Activated naive CD8-positive, alpha-beta T cell treated with anti-CD3 and anti-CD28 coated beads, Interleukin-2, amount 10 ng/mL, durations not matched to agents 7 days and 5 days (primary cell): ENCODE data around the gene MTTP. TPM values are rescaled to one million over a fixed set of nuclear protein-coding genes. Genes with fewer than 3 reads are reported as not detected.
"Not testable (repeated sequence)": the region's sequence is repeated elsewhere in the genome, so short reads cannot be mapped to it uniquely, and the experiment has no call there.

ENCODE experiments used
- ATAC-seq: fragments of 150-1000 bp; cut with Tn5 transposase; one replicate; pipeline ENCODE4 v1.10.0; 2021; ENCODE audit warnings: low read depth, moderate library complexity
- POLR2A ChIA-PET: fragments of 350-600 bp; sonication (Branson Sonifier 250); formaldehyde crosslinking; loops from one replicate; lab custom pipeline; 2021; ENCODE audit warnings: antibody characterized with exemption; lab: Charles Lee
- DNase-seq: peaks from one replicate; pipeline ENCODE4 v3.0.0; 2021
- H3K27ac Mint-ChIP-seq: one replicate; pipeline ENCODE4 v1.8.0; 2022; ENCODE audit warnings: mild to moderate bottlenecking, mixed read lengths
- H3K27me3 Mint-ChIP-seq: one replicate; pipeline ENCODE4 v1.8.0; 2022; ENCODE audit warnings: mild to moderate bottlenecking, moderate library complexity, mixed read lengths
- H3K36me3 Mint-ChIP-seq: one replicate; pipeline ENCODE4 v1.8.0; 2021; ENCODE audit warnings: mild to moderate bottlenecking, mixed read lengths
- H3K4me1 Mint-ChIP-seq: one replicate; pipeline ENCODE4 v1.8.0; 2021; ENCODE audit warnings: mixed read lengths
- H3K4me3 Mint-ChIP-seq: one replicate; pipeline ENCODE4 v1.8.0; 2022; ENCODE audit warnings: mild to moderate bottlenecking, moderate library complexity, mixed read lengths
- H3K9me3 Mint-ChIP-seq: one replicate; pipeline ENCODE4 v1.8.0; 2021; ENCODE audit warnings: mixed read lengths
- total RNA-seq, 2 experiments: library from RNA; stranded (reverse); gene quantifications; one replicate each; pipeline ENCODE4 v1.2.3, GENCODE V29; 2021

Gene MTTP
- total RNA-seq = under 1 TPM; 0.43 to 0.64 TPM

DNA sequence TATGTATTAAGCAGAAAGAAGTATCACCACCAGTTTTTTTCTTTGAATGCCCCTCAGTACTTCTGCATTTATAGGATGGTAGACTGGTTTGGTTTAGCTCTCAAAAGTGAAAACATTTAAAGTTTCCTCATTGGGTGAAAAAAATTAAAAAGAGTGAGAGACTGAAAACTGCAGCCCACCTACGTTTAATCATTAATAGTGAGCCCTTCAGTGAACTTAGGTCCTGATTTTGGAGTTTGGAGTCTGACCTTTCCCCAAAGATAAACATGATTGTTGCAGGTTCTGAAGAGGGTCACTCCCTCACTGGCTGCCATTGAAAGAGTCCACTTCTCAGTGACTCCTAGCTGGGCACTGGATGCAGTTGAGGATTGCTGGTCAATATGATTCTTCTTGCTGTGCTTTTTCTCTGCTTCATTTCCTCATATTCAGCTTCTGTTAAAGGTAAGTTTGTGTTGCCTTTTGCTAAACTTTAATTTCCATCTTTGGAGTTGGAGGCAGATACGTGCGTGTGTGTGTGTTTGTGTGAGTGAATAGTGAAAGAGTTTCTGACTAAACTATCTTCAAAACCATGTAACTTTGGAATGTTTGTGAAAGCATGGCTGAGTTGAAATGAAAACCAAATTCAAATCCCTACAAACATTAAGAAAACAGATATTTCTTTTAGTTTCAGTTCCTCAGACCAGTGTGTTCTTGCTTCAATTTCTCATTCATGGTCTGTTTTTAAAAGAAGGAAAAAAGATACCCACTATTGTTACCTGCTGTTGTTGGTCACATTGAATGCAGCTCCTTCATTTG, at the start of gene MTTP:
MTTP (plus strand) TSS at position 295 of the 795 bp plus-strand sequence; CDS start at position 381, 86 bp downstream.
- H3K4me3 Mint-ChIP-seq = no peak within 1 kb of the TSS
- peaks cover 3% of the 10 kb centered on the region for H3K4me1 Mint-ChIP-seq
- no peaks in the 10 kb centered on the region for H3K9me3 Mint-ChIP-seq
- no peak within 1 kb of the TSS for H3K27ac Mint-ChIP-seq
- no peak for DNase-seq
- H3K36me3 Mint-ChIP-seq = no peaks in the 10 kb centered on the region
- POLR2A ChIA-PET = no interaction called here
- peaks cover 30% of the 10 kb centered on the region for H3K27me3 Mint-ChIP-seq
- no peak for ATAC-seq

DNA sequence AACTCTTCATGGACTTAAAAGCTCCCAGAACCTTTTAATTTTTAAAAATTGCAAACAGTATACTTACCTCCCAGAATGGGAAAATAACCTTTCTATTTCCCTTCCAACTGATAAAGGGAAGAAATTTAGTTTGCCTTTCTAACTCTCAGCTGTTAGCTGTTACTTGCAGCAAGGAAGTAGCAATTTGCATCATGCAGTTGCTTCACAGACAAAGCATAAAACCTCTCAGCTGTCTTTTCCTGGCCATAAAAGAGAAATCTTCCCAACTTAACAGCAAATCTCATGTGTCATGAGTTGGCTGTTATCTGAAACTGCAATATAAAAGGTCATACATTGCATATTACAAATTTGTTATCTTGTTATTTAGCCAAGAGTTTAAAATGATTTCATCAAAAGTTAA, 45.4 kb upstream of the MTTP start:
- no peaks in the 10 kb centered on the region for H3K9me3 Mint-ChIP-seq
- H3K4me1 Mint-ChIP-seq = no peaks in the 10 kb centered on the region
- H3K27me3 Mint-ChIP-seq = peaks cover 3% of the 10 kb centered on the region
- ATAC-seq (no peak), DNase-seq (no peak)
- POLR2A ChIA-PET = no interaction called here
- H3K36me3 Mint-ChIP-seq = no peaks in the 10 kb centered on the region
- H3K27ac Mint-ChIP-seq = no peak overlapping the region
- no peak overlapping the region for H3K4me3 Mint-ChIP-seq

DNA sequence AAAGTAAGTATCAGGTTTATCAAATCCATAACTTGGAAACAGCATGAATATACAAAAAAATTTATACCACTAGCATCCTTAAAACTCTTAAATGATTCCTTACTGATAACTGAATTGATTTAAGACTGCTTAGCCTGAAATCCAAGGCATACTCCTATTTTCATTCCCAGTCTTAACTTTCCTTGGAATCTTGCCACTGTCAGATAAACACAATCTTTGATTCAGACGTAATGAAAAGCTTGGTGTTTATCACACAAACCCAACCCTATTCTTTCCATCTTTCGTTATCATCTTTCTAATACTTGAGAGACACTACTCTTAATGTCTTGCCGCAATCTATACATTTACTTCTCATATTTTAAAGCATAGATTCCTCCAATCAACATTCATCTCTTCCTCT, 44.7 kb upstream of the MTTP start:
- H3K4me1 Mint-ChIP-seq = no peaks in the 10 kb centered on the region
- H3K9me3 Mint-ChIP-seq = no peaks in the 10 kb centered on the region
- H3K36me3 Mint-ChIP-seq = no peaks in the 10 kb centered on the region
- H3K27ac Mint-ChIP-seq = no peak overlapping the region
- ATAC-seq (no peak), DNase-seq (no peak)
- POLR2A ChIA-PET = no interaction called here
- H3K4me3 Mint-ChIP-seq = no peak overlapping the region
- H3K27me3 Mint-ChIP-seq = peaks cover 3% of the 10 kb centered on the region

DNA sequence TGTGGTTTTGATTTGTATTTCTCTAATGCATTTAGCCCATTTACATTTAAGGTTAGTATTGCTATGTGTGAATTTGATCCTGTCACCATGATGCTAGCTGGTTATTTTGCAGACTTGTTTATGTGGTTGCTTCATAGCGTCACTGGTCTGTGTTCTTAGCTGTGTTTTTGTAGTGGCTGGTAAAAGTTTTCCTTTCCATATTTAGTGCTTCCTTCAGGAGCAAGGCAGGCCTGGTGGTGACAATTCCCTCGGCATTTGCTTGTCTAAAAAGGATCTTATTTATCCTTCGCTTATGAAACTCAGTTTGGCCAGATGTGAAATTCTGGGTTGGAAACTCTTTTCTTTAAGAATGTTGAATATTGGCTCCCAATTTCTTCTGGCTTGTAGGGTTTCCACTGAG, 39.9 kb upstream of the MTTP start:
- H3K27me3 Mint-ChIP-seq, H3K36me3 Mint-ChIP-seq, DNase-seq, H3K27ac Mint-ChIP-seq, H3K4me3 Mint-ChIP-seq, POLR2A ChIA-PET, H3K9me3 Mint-ChIP-seq, ATAC-seq, H3K4me1 Mint-ChIP-seq: not testable (repeated sequence)

DNA sequence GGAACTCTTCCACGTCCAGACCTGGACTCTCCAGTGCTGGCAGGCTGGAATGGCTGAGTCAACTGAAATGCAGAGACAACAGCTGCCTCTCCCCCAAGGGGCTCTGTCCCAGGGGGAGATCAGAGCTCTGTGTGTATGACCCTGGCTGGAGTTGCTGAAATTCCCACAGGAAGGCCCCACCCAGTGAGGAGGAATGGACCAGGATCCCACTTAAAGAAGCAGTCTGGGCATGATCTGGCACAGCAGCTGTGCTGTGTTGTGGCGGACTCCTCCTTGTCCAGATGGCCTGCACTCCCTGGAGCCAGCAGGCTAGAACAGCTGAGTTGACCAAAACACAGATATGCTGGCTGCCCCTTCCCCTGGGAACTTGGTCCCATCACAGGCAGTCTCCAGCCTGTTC, 38.4 kb upstream of the MTTP start:
- no peak overlapping the region for H3K4me3 Mint-ChIP-seq
- DNase-seq (no peak), ATAC-seq (no peak)
- POLR2A ChIA-PET = no interaction called here
- H3K27me3 Mint-ChIP-seq = peaks cover 3% of the 10 kb centered on the region
- H3K9me3 Mint-ChIP-seq = no peaks in the 10 kb centered on the region
- H3K27ac Mint-ChIP-seq = no peak overlapping the region
- no peaks in the 10 kb centered on the region for H3K4me1 Mint-ChIP-seq
- no peaks in the 10 kb centered on the region for H3K36me3 Mint-ChIP-seq

DNA sequence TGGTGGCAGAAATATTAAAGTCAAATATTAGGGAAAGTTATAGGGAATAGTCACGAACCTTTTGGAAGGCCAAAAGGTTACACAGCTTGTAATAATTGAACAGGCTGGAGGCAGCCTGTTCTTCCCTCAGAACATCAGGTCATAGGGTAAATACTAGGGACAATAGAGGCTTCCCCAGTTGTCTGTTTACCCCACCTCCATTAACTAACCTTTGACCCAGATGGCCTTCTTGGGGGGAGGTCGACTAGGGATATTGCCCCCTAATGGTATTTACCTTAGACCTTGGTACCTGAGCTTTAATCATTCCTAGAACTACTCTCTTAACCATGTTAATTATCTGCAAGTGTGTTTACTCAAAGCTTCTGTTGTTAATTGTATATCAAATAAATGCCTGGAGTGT, 37.8 kb upstream of the MTTP start:
- POLR2A ChIA-PET = no interaction called here
- no peaks in the 10 kb centered on the region for H3K36me3 Mint-ChIP-seq
- no peak overlapping the region for H3K4me3 Mint-ChIP-seq
- H3K27ac Mint-ChIP-seq = no peak overlapping the region
- ATAC-seq (no peak), DNase-seq (no peak)
- no peaks in the 10 kb centered on the region for H3K4me1 Mint-ChIP-seq
- peaks cover 6% of the 10 kb centered on the region for H3K27me3 Mint-ChIP-seq
- H3K9me3 Mint-ChIP-seq = no peaks in the 10 kb centered on the region

DNA sequence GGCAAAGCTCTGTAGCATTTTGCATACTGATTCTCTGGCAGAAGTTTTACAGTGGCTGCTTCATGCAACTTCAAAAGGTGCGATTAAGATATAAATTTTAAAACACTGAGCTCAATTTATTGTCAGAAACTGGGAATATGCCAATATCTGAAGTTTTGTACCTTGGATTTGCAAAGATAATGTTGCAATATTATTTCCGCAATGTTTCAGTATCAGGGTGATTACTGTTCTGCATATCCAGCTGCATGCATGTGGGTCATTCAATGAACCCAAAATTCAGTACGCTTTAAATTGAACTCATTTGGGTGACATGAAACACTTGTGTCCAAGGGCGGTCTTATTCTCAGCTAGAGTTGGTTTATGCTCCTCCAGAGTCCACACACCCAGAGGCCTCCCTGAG, 37.0 kb upstream of the MTTP start:
- ATAC-seq (no peak), DNase-seq (no peak)
- Mint-ChIP-seq H3K27ac (no peak overlapping the region), H3K4me3 (no peak overlapping the region), H3K4me1 (no peaks in the 10 kb centered on the region), H3K27me3 (peaks cover 6% of the 10 kb centered on the region), H3K9me3 (peaks cover 2% of the 10 kb centered on the region), H3K36me3 (no peaks in the 10 kb centered on the region)
- POLR2A ChIA-PET = no interaction called here

DNA sequence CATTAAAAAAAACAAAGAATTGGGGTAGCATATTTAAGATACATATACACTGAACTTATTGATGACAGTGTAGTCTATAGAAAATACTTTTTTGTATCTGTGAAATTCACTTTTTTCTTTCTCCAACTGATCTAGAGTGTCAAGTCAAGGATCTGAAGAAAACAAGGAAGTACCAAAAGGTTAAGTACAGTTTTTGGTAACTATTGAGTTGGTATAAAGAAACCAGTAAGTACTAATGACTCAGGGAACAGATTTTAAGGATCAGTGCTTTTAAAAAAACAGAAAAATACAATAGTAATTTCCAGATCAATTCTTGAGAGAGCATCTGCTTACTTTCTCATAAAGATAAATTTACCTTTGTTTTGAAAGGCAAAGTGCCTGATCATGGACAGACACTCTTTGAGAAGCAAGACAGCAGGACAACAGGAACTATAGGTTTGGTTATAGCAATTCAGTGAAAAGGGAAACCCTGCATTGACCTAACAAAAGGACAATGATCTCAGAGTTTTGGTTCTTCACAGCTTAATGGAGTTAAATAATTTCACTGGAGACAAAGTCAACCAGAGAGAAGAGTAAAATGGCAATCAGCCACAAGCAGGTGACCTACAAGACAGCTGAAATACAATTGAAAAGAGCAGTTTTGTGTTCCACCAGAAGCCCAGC, 34.2 kb upstream of the MTTP start:
- Mint-ChIP-seq H3K4me3 (no peak overlapping the region), H3K27me3 (peaks cover 6% of the 10 kb centered on the region), H3K4me1 (no peaks in the 10 kb centered on the region), H3K9me3 (peaks cover 2% of the 10 kb centered on the region), H3K27ac (no peak overlapping the region), H3K36me3 (no peaks in the 10 kb centered on the region)
- DNase-seq (no peak), ATAC-seq (no peak)
- POLR2A ChIA-PET = no interaction called here

DNA sequence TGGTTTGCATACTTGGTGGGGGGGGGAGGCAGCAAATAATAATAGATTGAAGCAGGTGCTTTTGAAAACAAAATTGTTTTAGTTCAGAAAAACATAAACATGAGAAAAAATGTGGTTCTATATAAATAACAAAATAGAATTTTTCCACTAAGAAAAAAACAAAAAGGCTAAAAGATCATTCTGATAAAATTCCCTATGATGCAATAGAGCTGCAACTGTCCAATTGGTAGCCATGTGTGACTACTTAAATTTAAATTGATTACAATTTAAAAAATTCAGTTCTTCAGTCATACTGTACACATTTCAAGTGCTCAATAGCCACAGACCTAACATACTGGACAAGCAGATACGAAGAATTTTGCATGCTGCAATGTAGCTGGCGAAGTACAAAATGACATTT, 21.8 kb upstream of the MTTP start:
- Mint-ChIP-seq H3K36me3 (no peaks in the 10 kb centered on the region), H3K27me3 (no peaks in the 10 kb centered on the region), H3K27ac (no peak overlapping the region), H3K9me3 (no peaks in the 10 kb centered on the region), H3K4me1 (no peaks in the 10 kb centered on the region), H3K4me3 (no peak overlapping the region)
- DNase-seq = no peak
- no peak for ATAC-seq
- POLR2A ChIA-PET = no interaction called here

DNA sequence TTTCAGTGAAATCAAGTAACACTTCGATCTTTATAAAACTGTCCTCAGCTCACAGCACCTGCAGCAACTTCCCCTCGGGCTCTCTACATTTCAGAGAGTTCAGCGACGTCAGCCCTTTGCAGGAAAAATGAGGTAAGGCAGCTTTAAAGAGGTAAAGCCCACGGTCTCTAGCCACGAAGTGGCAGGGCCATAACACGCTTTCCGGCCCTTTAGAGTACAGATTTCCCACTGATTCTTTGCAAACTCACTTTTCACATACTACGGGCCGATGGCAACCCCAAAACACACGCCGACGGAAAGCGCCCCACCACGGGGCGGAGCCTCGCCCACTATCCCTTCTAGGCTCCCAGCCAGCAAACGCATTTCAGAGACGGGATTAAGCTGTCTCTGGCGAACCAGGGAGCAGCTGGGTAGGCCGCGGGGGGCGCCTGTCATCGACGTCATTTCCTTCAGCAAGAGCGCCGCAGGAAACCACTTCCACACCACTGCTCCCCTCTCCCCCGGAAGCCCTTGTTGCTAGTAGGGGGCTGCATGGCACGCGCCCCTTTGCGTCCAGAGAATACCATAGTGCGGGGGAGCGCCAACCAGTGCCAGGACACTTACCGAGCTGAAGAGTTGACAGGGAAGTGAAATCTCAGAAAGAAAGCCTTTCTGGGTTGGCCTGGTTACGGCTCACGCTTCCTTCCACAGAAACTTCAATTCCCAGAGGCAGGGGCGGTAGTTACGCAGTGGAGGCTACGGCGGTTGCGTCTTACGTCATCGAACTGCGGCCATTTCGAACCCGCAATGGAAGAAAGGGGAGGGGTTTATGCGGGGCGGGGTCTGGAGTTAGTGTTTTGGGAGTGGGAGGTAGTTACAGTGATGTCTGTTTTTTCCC, 11.1 kb upstream of the MTTP start, which contains the start of gene TRMT10A:
TRMT10A (minus strand) TSS at position 730 of the 877 bp plus-strand sequence. CDS start 4,701 bp downstream, outside the sequence.
- H3K4me1 Mint-ChIP-seq = peaks cover 14% of the 10 kb centered on the region
- peaks cover 21% of the 10 kb centered on the region for H3K27me3 Mint-ChIP-seq
- ATAC-seq = peak; percentile 93
- H3K4me3 Mint-ChIP-seq = peak within 1 kb of the TSS; percentile 94
- H3K9me3 Mint-ChIP-seq = no peaks in the 10 kb centered on the region
- POLR2A ChIA-PET = interaction anchor here (1.0 to 1.8 kb wide), 10 partner anchors 55 to 568 kb away, joined by 3 to 11 read pairs (median 4); partner anchors contain the start of genes DAPP1, LAMTOR3 and METAP1
- H3K36me3 Mint-ChIP-seq = no peaks in the 10 kb centered on the region
- DNase-seq = peak; percentile 91
- H3K27ac Mint-ChIP-seq = peak within 1 kb of the TSS; percentile 97

DNA sequence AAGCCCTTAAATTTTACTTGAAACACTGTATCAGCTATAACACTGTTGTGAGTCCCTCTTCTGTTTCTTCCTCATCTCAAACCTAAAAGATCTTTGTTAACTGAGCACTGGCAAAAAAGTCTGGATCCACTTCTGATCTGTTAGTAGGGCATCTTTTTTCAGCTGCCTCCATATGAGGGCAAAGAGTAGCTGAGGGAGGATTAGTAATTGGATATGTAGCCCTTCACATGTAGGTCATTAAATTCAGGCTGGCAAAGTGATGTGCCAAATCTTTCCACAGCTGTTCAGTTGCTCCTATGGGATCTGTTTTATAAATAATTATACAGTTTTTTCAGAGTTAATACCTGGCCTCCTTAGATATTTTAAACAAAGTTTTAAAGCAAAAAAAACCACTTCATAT, 9.7 kb upstream of the MTTP start:
- Mint-ChIP-seq H3K9me3 (no peaks in the 10 kb centered on the region), H3K27me3 (peaks cover 28% of the 10 kb centered on the region), H3K4me1 (peaks cover 14% of the 10 kb centered on the region), H3K36me3 (no peaks in the 10 kb centered on the region), H3K27ac (peak overlapping the region; percentile 45), H3K4me3 (peak overlapping the region; percentile 50)
- ATAC-seq (no peak), DNase-seq (no peak)
- POLR2A ChIA-PET = no interaction called here

DNA sequence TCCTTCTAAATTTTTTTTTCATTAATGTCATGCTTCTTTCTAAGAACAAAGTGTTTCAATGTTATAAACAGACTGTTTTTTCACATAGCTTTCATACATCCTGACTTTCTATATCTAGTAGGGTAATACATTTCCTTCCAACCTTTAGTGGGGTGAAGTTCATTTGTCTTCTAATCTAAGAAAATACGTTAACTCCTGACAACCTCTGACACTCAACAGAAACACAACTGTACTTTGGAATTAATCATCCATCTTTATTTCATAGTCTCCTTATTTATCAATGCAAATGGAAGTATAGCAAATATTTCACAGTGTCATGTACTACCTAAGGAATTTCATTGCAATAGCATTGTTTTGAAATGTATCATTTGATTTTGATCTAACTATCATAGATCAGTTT, 2.7 kb upstream of the MTTP start:
- peaks cover 42% of the 10 kb centered on the region for H3K27me3 Mint-ChIP-seq
- H3K4me1 Mint-ChIP-seq = peaks cover 3% of the 10 kb centered on the region
- ATAC-seq (no peak), DNase-seq (no peak)
- no peaks in the 10 kb centered on the region for H3K36me3 Mint-ChIP-seq
- H3K27ac Mint-ChIP-seq = no peak overlapping the region
- POLR2A ChIA-PET = no interaction called here
- no peaks in the 10 kb centered on the region for H3K9me3 Mint-ChIP-seq
- H3K4me3 Mint-ChIP-seq = no peak overlapping the region

DNA sequence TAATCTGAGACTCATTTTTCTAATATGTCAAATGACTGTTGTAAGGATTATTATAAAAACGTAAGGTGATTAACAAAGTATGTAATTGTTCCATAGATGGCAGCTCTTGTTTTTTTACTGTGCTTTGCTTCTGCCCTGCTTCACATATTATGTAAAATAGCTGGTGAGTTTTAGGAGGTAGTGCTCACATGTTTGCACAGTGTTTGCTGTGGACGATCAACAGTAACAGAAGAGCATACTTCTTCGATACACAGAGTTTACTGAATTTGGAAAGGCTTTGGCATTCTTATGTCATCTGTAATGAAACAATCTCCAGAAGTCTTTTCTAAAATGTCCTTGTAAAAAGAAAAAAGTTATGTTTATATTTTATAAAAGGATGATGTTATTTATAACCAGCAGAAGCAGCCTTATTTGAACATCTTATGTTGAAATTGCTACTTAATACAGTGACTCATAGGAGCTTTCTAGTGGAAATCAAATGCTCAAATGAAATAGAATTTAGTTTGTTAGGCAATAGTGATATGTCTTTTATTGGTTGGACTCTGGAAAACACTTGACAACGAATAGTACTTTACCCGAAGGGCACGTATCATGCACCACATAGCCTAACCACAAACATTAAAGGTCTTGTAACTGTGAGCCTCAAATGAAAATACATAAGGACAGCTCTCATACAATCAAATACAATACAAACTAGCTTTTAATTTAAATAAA, 1.9 kb upstream of the MTTP start:
- ATAC-seq (no peak), DNase-seq (no peak)
- H3K4me1 Mint-ChIP-seq = peaks cover 3% of the 10 kb centered on the region
- peaks cover 36% of the 10 kb centered on the region for H3K27me3 Mint-ChIP-seq
- POLR2A ChIA-PET = no interaction called here
- no peaks in the 10 kb centered on the region for H3K36me3 Mint-ChIP-seq
- H3K9me3 Mint-ChIP-seq = no peaks in the 10 kb centered on the region
- H3K27ac Mint-ChIP-seq = no peak overlapping the region
- no peak overlapping the region for H3K4me3 Mint-ChIP-seq
